ENCODE results near the gene NENF.

NENF gene

GRCh38 chr1:212484701-212485570, 52.2 kb downstream of the NENF start:
- ATAC-seq = peak; percentile 53

GRCh38 chr1:212485571-212485912, 52.8 kb downstream of the NENF start:
- peak; percentile 8; the same call in 2 of the 3 replicates for ATAC-seq
- TF ChIP-seq ARNTL (CRISPR knock-in tag; IDR thresholded peaks at IDR 0.05; ENCODE audit: borderline replicate concordance, low read depth) = no peak
- TF ChIP-seq PATZ1 (CRISPR knock-in tag; IDR thresholded peaks at IDR 0.05; ENCODE audit: borderline replicate concordance) = no peak
- TF ChIP-seq CSRNP3 (CRISPR knock-in tag; IDR thresholded peaks at IDR 0.05) = no peak
- TF ChIP-seq ZFP3 (CRISPR knock-in tag; IDR thresholded peaks at IDR 0.05) = no peak
- TF ChIP-seq ZFP30 (CRISPR knock-in tag; IDR thresholded peaks at IDR 0.05) = no peak
- TF ChIP-seq GLIS3 (CRISPR knock-in tag; IDR thresholded peaks at IDR 0.05) = no peak
- no peak for TF ChIP-seq POU6F1 (CRISPR knock-in tag; IDR thresholded peaks at IDR 0.05; ENCODE audit: borderline replicate concordance, low read depth)
- no peak for TF ChIP-seq RARB (CRISPR knock-in tag; IDR thresholded peaks at IDR 0.05)
- no peak for TF ChIP-seq ISL1 (CRISPR knock-in tag; IDR thresholded peaks at IDR 0.05)
- no peak for TF ChIP-seq TCF4 (CRISPR knock-in tag; IDR thresholded peaks at IDR 0.05; ENCODE audit: borderline replicate concordance)
- no peak for TF ChIP-seq PPARA (CRISPR knock-in tag; IDR thresholded peaks at IDR 0.05; ENCODE audit: borderline replicate concordance)
- no peak for TF ChIP-seq BACH2 (CRISPR knock-in tag; IDR thresholded peaks at IDR 0.05; ENCODE audit: borderline replicate concordance)
- no peak for TF ChIP-seq ESRRG (CRISPR knock-in tag; IDR thresholded peaks at IDR 0.05)
- no peak for TF ChIP-seq ZNF8 (CRISPR knock-in tag; IDR thresholded peaks at IDR 0.05)
- no peak for TF ChIP-seq ZC3H10 (CRISPR knock-in tag; IDR thresholded peaks at IDR 0.05)
- TF ChIP-seq ZNF70 (CRISPR knock-in tag; IDR thresholded peaks at IDR 0.05) = no peak
- no peak for TF ChIP-seq CSDC2 (CRISPR knock-in tag; IDR thresholded peaks at IDR 0.05)
- TF ChIP-seq ZNF565 (CRISPR knock-in tag; conservative IDR thresholded peaks at IDR 0.05; ENCODE audit: low read depth) = no peak
- no peak for TF ChIP-seq TSHZ2 (CRISPR knock-in tag; IDR thresholded peaks at IDR 0.05)
- no peak for TF ChIP-seq OSR1 (CRISPR knock-in tag; IDR thresholded peaks at IDR 0.05)

More at GRCh38 chr1:212484701-212485570, 52.2 kb downstream of the NENF start:
- no peak for TF ChIP-seq ZC3H10 (CRISPR knock-in tag; IDR thresholded peaks at IDR 0.05)
- no peak for TF ChIP-seq ZNF565 (CRISPR knock-in tag; conservative IDR thresholded peaks at IDR 0.05; ENCODE audit: low read depth)
- no peak for TF ChIP-seq TOX (CRISPR knock-in tag; IDR thresholded peaks at IDR 0.05; ENCODE audit: borderline replicate concordance)

- ATAC-seq = peak; percentile 84
- TF ChIP-seq SNAI2 (CRISPR knock-in tag; IDR thresholded peaks at IDR 0.05) (no peak), TCF4 (CRISPR knock-in tag; IDR thresholded peaks at IDR 0.05; ENCODE audit: borderline replicate concordance) (no peak), ZC3H10 (CRISPR knock-in tag; IDR thresholded peaks at IDR 0.05) (0 out of 2 replicates have a peak, but pooled peaks have one; percentile 58), TSHZ2 (CRISPR knock-in tag; IDR thresholded peaks at IDR 0.05) (no peak), ZNF565 (CRISPR knock-in tag; conservative IDR thresholded peaks at IDR 0.05; ENCODE audit: low read depth) (no peak)
Observed at GRCh38 chr1:212485913-212486618, 53.3 kb downstream of the NENF start.
